Measurements from ENCODE around the gene CCDC106. TPM values are rescaled to one million over a fixed set of nuclear protein-coding genes. Genes with fewer than 3 reads are reported as not detected.
A peak's percentile ranks its signal among the peaks of the same experiment; 100 is the strongest.

The CCDC106 gene
- total RNA-seq, 3 donors from 2014 or later (not counting 1 experiment from before 2014, with no cell fraction given) = 2.0 to 3.2 (median 3.2) TPM

GRCh38 chr19:55635856-55636440, 12.1 kb upstream of the CCDC106 start:
- H3K4me3 ChIP-seq (ENCODE audit: low read length) = peak overlapping the region; percentile 71
- H3K9me3 Mint-ChIP-seq = no peaks in the 10 kb centered on the region
- no peaks in the 10 kb centered on the region for H3K36me3 ChIP-seq (ENCODE audit: control insufficient read depth, insufficient read depth, low read length)
- peak overlapping the region; percentile 100 for H3K4me3 Mint-ChIP-seq
- H3K27ac Mint-ChIP-seq = peak overlapping the region; percentile 100
- H3K27ac ChIP-seq (ENCODE audit: low read length) = peak overlapping the region; percentile 94
- no peaks in the 10 kb centered on the region for H3K27me3 Mint-ChIP-seq (ENCODE audit: low read depth in 2 of 2)
- peaks cover 47 to 58% of the 10 kb centered on the region in 2 donors for H3K4me1 Mint-ChIP-seq
- no peaks in the 10 kb centered on the region for H3K9me3 ChIP-seq (ENCODE audit: control insufficient read depth, insufficient read depth, low read length)
- H3K27me3 ChIP-seq (ENCODE audit: control insufficient read depth, insufficient read depth, low read length) = no peaks in the 10 kb centered on the region
- ATAC-seq (no peak), DNase-seq (no peak)
- H3K4me1 ChIP-seq (ENCODE audit: control insufficient read depth, insufficient read depth, low read length) = peaks cover 62% of the 10 kb centered on the region
- TF ChIP-seq CTCF (IDR thresholded peaks at IDR 0.05) = no peak
- no peaks in the 10 kb centered on the region for H3K36me3 Mint-ChIP-seq
- intact Hi-C loops (cut with micrococcal nuclease) = loop anchor here (1.0 to 10.0 kb wide), 2 partner anchors 18 to 169 kb away; no protein-coding TSS in a partner anchor
- WGBS (ENCODE audit: insufficient coverage) = 66% methylated on average over 7 of the region's 7 CpGs

DNA sequence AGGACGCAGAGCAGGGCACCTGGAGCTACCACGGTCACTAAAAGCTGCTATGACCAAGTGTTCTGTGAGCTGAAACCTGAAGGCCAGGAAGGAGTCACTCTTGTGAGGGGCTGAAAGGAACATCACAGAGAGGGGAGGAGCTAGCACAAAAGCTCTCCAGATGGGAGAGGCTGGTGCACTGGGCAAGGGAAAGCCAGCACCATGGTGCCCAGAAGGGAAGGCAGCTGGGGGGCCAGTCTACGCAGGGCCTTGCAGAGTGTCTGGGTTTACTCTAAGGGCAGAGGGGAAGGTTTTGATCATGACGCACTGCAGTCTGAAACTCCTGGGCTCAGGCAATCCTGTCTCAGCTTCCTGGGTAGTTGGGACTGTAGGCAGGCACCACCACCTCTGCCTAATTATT, 11.3 kb upstream of the CCDC106 start:
- intact Hi-C loops (cut with micrococcal nuclease) = loop anchor here (10.0 kb wide), 1 partner anchor 168 kb away; no protein-coding TSS in a partner anchor
- TF ChIP-seq CTCF (IDR thresholded peaks at IDR 0.05) = no peak
- 91% methylated on average over 4 of the region's 4 CpGs for WGBS (ENCODE audit: insufficient coverage)
- no peak overlapping the region for H3K4me3 ChIP-seq (ENCODE audit: low read length)
- Mint-ChIP-seq H3K27me3 (ENCODE audit: low read depth in 2 of 2) (no peaks in the 10 kb centered on the region), H3K4me3 (peak overlapping the region; percentile 100), H3K36me3 (no peaks in the 10 kb centered on the region), H3K9me3 (no peaks in the 10 kb centered on the region), H3K4me1 (peaks cover 51 to 61% of the 10 kb centered on the region in 2 donors), H3K27ac (peak overlapping the region; percentile 100)
- ATAC-seq (no peak), DNase-seq (no peak)
- no peaks in the 10 kb centered on the region for H3K36me3 ChIP-seq (ENCODE audit: control insufficient read depth, insufficient read depth, low read length)
- H3K27me3 ChIP-seq (ENCODE audit: control insufficient read depth, insufficient read depth, low read length) = no peaks in the 10 kb centered on the region
- H3K4me1 ChIP-seq (ENCODE audit: control insufficient read depth, insufficient read depth, low read length) = peaks cover 66% of the 10 kb centered on the region
- H3K27ac ChIP-seq (ENCODE audit: low read length) = no peak overlapping the region
- no peaks in the 10 kb centered on the region for H3K9me3 ChIP-seq (ENCODE audit: control insufficient read depth, insufficient read depth, low read length)

DNA sequence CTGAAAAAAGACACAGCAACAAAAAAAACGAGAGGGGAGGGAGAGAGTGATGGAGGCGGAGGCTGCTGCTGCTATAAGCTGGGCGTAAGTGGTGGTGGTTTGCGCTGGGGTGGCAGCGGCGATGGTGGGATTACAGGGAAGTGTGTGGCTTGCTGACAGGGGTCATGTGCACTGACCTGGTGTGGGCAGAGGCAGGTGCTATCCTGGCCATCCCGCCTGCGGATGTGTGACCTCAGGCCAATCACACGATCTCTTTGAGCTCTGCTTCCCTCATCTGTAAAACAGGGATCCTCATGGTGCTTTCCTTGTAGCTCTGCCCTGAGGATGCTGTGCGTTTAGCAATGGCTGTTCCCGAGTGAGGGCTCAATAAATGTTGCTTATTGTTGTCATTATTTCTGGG, 10.5 kb upstream of the CCDC106 start:
- Histone ChIP-seq H3K4me3 (ENCODE audit: low read length) (no peak overlapping the region), H3K9me3 (ENCODE audit: control insufficient read depth, insufficient read depth, low read length) (no peaks in the 10 kb centered on the region), H3K27me3 (ENCODE audit: control insufficient read depth, insufficient read depth, low read length) (no peaks in the 10 kb centered on the region), H3K36me3 (ENCODE audit: control insufficient read depth, insufficient read depth, low read length) (no peaks in the 10 kb centered on the region), H3K4me1 (ENCODE audit: control insufficient read depth, insufficient read depth, low read length) (peaks cover 68% of the 10 kb centered on the region), H3K27ac (ENCODE audit: low read length) (no peak overlapping the region)
- peak overlapping the region; percentile 62 for H3K4me3 Mint-ChIP-seq
- no peak for TF ChIP-seq CTCF (IDR thresholded peaks at IDR 0.05)
- no peaks in the 10 kb centered on the region for H3K36me3 Mint-ChIP-seq
- ATAC-seq (no peak), DNase-seq (no peak)
- H3K27ac Mint-ChIP-seq = peak overlapping the region; percentile 100
- intact Hi-C loops (cut with micrococcal nuclease) = loop anchor here (10.0 kb wide), 1 partner anchor 167 kb away; no protein-coding TSS in a partner anchor
- H3K9me3 Mint-ChIP-seq = no peaks in the 10 kb centered on the region
- WGBS (ENCODE audit: insufficient coverage) = 80% methylated on average over 11 of the region's 11 CpGs
- H3K27me3 Mint-ChIP-seq (ENCODE audit: low read depth in 2 of 2) = no peaks in the 10 kb centered on the region
- H3K4me1 Mint-ChIP-seq = peaks cover 52 to 61% of the 10 kb centered on the region in 2 donors
